ENCODE measurements around the gene CDC42EP4. TPM values are rescaled to one million over a fixed set of nuclear protein-coding genes. Genes with fewer than 3 reads are reported as not detected.

The CDC42EP4 gene
- total RNA-seq, 1 donor from 2014 or later, result 22.9 TPM

- Mint-ChIP-seq H3K4me3 (ENCODE audit: unreplicated experiment) (peak overlapping the region; percentile 17), H3K27me3 (ENCODE audit: unreplicated experiment) (no peaks in the 10 kb centered on the region), H3K36me3 (ENCODE audit: low read depth, unreplicated experiment) (peaks cover 9% of the 10 kb centered on the region), H3K4me1 (ENCODE audit: unreplicated experiment) (peaks cover 19% of the 10 kb centered on the region), H3K27ac (ENCODE audit: unreplicated experiment) (no peak overlapping the region), H3K9me3 (ENCODE audit: unreplicated experiment) (no peaks in the 10 kb centered on the region)
- TF ChIP-seq CTCF (IDR thresholded peaks at IDR 0.05; ENCODE audit: unreplicated experiment), result no peak
- no peak for DNase-seq (ENCODE audit: low spot score)
These were observed 74.1 kb downstream of the CDC42EP4 start for GRCh38 chr17:73237714-73238113.

- DNase-seq (ENCODE audit: low spot score), result no peak
These were observed 77.1 kb downstream of the CDC42EP4 start for GRCh38 chr17:73234736-73235135.

More at GRCh38 chr17:73234736-73235135, 77.1 kb downstream of the CDC42EP4 start:
- no peaks in the 10 kb centered on the region for H3K27me3 Mint-ChIP-seq (ENCODE audit: unreplicated experiment)
- peaks cover 6% of the 10 kb centered on the region for H3K36me3 Mint-ChIP-seq (ENCODE audit: low read depth, unreplicated experiment)
- H3K9me3 Mint-ChIP-seq (ENCODE audit: unreplicated experiment), result no peaks in the 10 kb centered on the region
- TF ChIP-seq CTCF (IDR thresholded peaks at IDR 0.05; ENCODE audit: unreplicated experiment), result no peak
- no peak overlapping the region for H3K4me3 Mint-ChIP-seq (ENCODE audit: unreplicated experiment)
- H3K27ac Mint-ChIP-seq (ENCODE audit: unreplicated experiment), result no peak overlapping the region
- H3K4me1 Mint-ChIP-seq (ENCODE audit: unreplicated experiment), result peaks cover 31% of the 10 kb centered on the region

Other genes starting within 250 kb of the CDC42EP4 start
- gene SLC39A11, start 219.3 kb downstream of the CDC42EP4 start, total RNA-seq (ENCODE audit: unreplicated experiment), result 13.2 TPM
- gene SSTR2, start 147.0 kb downstream of the CDC42EP4 start, total RNA-seq (ENCODE audit: unreplicated experiment), result 0.26 TPM
- 27.8 TPM for gene COG1, start 118.9 kb downstream of the CDC42EP4 start, total RNA-seq (ENCODE audit: unreplicated experiment)
- not detected for gene CPSF4L, start 50.1 kb downstream of the CDC42EP4 start, total RNA-seq (ENCODE audit: unreplicated experiment)